ENCODE measurements around the gene MRPL27.
"Not testable (repeated sequence)": the region's sequence is repeated elsewhere in the genome, so short reads cannot be mapped to it uniquely, and the experiment has no call there.

The MRPL27 gene

GRCh38 chr17:50347117-50347893, 25.7 kb downstream of the MRPL27 start:
- in situ Hi-C loops (cut with MboI; ENCODE audit: low sequenced_read_pairs) = no loop called here

- in situ Hi-C loops (cut with MboI; ENCODE audit: low sequenced_read_pairs) = no loop called here
Observed at GRCh38 chr17:50346313-50347116, 26.5 kb downstream of the MRPL27 start.

DNA sequence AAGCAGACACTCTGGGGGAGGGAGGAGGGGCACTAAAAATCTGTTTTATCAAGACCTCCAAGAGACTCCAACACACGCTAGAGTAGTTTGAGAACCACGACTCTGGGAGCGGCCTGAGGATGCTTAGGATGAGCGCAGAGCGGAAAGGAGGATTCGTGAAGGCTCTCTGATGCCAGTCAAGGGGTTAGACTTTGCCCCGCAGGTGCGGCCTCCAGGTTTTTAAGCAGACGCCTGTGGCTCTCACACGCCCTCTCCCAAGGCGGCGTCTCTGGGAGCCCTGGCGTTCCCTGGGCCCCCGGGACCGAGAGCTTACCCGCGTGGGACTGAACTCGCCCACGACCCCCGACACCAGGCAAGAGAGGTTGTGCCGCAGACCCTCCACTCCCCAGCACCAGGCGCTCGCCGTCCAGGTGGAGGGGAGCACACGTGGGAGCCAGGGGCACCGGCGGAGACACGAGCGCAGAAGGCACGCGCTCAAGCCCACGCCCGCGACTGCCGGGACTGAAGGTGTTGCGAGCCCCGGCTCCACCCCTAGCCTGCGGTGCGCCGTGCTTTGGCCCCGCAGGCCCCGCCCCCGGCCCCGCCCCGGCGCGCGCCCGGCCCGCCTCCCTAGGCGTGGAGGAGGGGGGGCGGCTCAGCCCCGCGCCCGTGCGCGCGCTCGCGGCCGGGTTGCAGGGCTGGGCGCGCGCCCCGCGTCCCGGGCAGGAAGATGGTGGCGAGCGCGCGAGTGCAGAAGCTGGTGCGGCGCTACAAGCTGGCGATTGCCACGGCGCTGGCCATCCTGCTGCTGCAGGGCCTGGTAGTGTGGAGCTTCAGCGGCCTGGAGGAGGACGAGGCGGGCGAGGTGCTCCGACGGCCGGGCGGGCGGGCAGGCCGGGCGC, 27.3 kb downstream of the MRPL27 start, which contains the start of gene XYLT2:
XYLT2 (plus strand) TSS at position 695 of the 881 bp plus-strand sequence; CDS start at position 710, 15 bp downstream.
- in situ Hi-C loops (cut with MboI; ENCODE audit: low sequenced_read_pairs) = no loop called here

DNA sequence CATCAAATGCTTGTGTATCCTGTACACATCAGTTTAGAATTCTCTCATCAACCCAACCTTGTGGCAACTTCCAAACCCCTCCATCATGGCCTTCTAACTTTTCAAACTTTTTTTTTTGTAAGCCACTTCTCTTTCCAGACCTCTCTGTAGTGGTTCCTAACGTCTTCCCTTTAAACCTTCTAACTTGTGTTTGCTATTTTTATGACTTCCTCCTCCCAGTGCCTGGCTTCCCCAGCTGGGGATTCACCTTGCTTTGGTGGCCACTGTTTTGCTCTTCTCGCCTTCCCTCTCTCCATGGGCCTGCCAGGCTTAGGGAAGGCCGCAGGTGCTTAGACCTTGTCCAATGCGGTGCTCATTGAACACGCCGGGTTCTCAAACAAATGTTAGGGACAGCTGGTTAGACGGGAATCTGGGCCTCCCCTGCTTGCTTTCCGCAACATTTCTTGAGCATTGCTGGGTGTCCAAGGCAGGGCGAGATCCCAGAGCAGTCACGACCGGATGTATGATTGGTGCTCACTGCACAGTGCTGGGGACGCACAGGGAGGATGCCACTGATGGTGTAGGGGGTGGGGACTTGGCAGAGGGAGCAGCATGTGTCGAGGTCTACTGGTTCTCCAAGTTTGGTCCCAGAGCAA, 28.1 kb downstream of the MRPL27 start:
- in situ Hi-C loops (cut with MboI; ENCODE audit: low sequenced_read_pairs) = no loop called here

DNA sequence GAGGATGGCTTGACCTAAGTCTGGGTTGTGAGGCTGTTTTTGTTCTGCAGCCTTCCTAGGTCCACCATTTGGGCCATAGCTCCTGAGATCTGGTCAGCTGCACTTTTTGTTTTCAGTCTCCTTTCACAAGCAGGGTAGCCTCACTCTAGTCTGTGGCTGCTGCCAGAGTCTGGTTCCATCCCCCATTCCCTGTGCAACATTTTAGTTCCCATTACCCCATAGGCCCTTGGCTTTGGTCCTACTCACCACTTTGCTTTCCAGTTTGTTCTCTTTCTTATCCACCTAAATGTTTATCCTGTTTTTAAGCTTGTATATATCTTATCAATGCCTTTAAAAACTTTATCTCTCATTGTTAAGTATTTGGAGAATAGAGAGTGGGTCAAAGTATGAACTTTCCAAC, 33.6 kb downstream of the MRPL27 start:
- in situ Hi-C loops (cut with MboI; ENCODE audit: low sequenced_read_pairs) = no loop called here

- in situ Hi-C loops (cut with MboI; ENCODE audit: low sequenced_read_pairs) = no loop called here
Observed at GRCh38 chr17:50338645-50339044, 34.3 kb downstream of the MRPL27 start.

DNA sequence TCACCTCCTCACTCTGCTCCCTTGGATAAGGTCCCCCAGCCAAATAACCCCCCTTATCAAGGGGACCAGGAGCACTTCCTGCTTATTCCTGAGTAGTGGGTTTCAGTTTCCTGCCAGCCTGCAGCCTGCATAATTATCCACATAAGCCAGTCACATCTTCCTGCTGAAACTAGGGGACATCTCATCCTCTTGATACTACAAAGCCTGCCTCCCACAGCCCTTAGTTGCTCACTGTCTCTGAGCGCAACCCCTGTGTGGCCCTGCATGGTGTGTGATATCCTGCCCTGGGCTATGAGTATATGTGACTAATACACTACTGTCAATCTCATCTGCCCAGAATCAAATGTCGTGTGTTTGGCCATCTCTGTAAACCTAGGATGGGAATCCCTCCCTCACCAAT, 35.0 kb downstream of the MRPL27 start:
- in situ Hi-C loops (cut with MboI; ENCODE audit: low sequenced_read_pairs) = no loop called here

DNA sequence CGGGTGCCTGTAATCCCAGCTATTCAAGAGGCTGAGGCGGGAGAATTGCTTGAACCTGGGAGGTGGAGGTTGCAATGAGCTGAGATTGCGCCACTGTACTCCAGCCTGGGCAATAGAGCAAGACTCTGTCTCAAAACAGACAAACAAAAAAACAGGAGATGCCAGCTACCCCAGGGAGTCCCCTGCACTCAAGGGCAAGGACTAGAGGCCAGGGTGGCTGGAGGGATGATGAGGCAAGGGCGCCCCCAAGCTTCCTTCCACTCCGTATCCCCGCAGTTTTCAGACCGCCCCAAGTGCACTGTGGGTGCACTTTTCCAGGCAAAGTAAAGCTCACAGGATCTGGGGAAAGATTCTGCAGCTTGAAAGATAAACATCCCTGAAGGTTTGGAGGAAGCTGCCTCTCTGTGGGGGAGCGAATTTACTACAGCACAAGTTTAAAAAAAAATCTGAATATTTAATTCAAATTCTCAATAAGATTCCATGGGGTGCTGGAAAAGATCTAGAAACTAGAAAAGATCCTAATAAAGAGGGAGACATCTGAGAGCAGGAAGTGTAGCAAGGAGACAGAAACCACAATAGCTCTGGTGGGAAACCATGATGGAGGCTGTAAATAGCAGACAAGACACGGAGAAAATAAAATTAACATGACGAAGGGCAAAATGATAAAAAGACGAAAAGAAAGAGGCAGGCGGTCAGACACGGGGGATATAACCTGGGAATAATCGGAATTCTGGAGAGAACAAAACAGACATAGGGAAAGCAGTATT, 39.5 kb downstream of the MRPL27 start:
- in situ Hi-C loops (cut with MboI; ENCODE audit: low sequenced_read_pairs) = not testable (repeated sequence)

GRCh38 chr17:50332196-50332595, 40.8 kb downstream of the MRPL27 start:
- in situ Hi-C loops (cut with MboI; ENCODE audit: low sequenced_read_pairs) = no loop called here

DNA sequence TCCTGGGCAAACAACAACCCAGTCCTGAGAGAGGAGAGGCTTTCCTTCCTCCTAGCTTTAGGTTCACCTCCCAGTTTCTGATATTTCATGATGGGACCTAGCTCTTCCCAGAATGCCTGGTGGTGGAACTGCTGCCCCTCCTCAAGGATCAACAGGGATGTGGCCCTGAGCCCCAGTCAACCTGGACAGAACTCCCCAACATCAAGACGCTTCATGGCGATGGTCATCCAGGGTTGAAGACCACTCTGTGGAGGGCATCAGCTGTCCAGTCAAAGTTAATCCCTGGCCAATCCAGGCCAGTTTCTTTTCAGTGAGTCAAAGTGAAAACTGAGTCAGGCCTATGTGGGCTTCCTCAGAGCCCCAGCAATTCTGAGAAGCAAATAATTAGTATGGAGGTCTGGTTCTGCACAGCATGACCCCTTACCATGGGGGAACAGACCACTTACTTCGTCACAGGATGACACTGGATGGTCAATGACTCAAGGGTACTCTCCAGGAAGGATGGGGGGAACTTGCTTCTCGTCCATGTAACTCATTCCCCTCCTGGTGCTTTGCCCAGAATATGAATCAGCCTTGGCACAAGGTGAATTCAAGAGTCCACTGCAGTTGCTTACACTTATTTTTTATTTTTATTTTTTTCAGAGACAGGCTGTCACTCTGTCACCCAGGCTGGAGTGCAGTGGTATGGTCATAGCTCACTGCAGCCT, 41.7 kb downstream of the MRPL27 start:
- in situ Hi-C loops (cut with MboI; ENCODE audit: low sequenced_read_pairs) = no loop called here

DNA sequence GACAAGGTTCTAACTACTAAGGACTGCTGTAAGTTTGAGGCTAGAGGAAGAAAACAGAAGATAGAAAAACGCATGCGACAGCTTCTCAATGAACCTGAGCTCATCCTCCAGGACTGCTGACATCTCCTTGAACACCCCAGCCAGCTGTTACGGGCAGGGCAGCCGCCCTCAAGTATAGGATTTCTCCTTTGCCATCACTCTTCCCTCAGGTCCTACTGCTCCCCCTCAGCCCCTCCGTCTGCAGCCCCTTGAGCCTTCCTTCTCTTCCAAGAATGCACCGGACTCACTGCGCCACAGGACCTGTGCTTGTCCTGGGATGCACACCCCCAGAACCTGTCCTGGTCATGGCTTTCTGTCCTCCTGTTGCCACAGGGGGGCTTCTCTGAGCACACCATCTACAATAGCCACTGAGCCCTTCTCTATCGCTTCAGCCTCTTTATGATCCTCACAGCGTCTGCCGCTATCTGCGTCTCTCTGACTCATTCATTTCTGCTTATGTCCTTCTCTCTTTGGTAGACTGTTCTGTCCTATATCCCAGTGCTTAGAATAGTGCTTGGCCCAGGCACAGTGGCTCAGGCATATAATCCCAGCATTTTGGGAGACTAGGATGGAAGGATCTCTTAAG, 42.7 kb downstream of the MRPL27 start:
- in situ Hi-C loops (cut with MboI; ENCODE audit: low sequenced_read_pairs) = no loop called here

DNA sequence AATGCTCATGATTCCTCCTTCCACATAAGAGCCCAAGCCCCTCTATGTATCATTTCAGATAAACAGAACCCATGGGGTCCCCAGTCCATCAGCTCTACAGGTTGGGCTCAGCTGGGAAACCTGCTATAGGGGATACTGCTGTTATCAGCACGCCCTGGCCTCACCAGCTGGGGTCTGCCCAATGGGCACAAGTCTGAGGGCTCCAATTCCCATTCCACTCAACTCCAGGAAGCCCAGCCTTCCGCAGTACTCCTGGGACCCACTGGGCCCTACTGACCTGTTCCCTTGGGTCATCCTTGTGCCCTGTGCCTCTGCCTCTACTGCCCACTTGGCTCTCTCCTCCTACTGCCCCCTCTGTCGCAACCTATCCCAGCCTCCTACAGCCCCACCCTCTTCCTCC, 43.3 kb downstream of the MRPL27 start:
- in situ Hi-C loops (cut with MboI; ENCODE audit: low sequenced_read_pairs) = no loop called here

DNA sequence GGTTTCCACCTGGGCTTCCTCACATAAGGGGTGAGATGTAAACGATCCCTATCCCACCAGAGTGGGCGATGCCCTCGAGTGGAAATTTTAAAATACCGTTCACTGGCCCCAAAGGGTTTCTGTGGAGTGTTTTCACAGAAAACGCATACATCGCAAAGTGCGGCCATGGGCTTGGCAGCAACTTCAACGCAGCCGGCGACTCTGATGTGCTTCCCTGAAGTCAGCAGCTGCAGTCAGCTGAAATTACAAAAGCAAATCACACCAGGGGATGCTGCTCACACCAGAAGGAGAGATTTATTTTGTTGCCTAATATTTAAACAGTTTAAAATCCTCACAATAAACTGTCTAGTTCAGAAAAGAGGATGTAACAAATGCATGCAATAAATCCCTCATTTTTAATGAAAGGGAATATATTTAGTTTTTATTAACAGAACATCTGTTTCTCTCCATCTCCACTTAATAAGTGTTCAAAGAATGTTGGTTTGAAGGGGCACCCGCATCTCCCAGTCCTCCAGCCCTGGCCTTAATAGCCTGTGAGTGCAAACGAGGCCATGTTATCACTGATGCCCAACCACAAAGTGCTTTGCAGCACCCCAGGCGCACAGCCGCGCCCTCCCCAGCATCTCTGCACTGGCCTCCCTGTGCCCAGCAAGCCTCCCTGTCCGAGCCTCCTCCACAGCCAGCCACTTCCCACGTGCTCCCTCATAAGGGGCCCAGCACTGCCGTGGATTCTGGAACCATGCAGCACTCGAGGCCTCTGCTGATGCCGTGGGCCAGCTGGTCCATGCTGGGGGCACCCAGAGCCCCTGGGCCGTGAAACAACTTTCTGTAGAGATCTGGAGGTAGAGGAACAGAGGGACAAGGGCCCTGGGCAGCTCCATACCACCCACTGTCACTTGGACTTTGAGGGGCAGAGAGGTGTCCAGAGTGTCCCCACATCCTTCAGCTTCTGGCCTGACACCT, 44.3 kb downstream of the MRPL27 start:
- in situ Hi-C loops (cut with MboI; ENCODE audit: low sequenced_read_pairs) = no loop called here

GRCh38 chr17:50326831-50327364, 46.1 kb downstream of the MRPL27 start:
- in situ Hi-C loops (cut with MboI; ENCODE audit: low sequenced_read_pairs) = no loop called here

DNA sequence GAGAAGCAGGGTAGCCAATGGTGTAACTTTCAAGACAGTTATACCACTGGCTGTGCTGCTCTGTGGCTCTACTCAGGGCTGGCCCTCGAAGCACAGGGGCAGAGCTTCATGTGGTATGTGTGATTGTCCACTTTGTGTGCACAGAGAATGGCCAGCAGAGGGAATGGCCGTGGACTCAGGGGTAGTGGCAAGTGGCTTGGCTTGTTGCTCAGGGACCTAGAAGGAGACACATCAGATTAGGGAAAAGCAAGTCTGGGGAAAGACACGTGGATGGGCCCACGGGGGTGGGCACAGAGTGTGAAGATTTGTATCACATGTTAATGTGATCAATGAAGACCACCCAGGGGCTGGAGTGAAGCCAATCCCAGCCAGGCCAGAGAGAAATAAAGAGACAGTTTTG, 47.1 kb downstream of the MRPL27 start:
- in situ Hi-C loops (cut with MboI; ENCODE audit: low sequenced_read_pairs) = no loop called here

DNA sequence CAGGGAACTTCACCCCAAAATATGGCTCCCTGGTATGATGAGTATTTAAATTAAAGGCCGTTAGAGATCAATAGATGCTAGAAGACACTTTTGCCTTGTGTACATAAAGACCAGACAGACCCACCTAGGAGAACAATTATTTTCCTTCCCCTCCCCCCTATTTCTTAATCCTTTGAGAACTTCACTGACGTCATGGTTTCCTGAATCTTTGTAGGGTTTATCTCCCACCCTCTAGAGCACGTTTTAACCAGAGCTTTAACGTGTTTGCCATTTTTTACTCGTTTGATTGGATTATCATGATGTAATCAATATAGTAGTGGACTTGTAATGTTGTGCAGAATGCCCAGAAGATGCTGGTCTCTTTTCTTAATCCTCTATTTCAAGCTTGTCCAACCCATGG, 49.9 kb downstream of the MRPL27 start:
- in situ Hi-C loops (cut with MboI; ENCODE audit: low sequenced_read_pairs) = no loop called here

DNA sequence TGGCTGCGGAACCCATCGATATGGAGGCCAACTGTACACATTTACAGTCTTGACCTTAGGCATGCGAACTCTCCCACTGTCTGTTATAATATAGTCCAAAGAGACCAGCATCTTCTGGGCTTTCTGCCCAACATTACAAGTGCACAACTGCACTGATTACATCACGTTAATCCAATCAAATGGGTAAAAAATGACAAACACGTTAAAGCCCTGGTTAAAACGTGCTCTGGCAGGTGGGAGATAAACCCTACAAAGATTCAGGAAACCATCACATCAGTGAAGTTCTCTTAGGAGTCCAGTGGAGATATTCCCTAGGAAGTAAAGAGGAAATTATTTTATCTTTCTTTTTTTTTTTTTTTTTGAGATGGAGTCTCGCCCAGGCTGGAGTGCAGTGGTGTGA, 50.7 kb downstream of the MRPL27 start:
- in situ Hi-C loops (cut with MboI; ENCODE audit: low sequenced_read_pairs) = no loop called here

Measured in HL-60/S4 (cell line).